OCI-LY7 (cell line): ENCODE measurements around the gene LRRFIP1. TPM values are rescaled to one million over a fixed set of nuclear protein-coding genes. Genes with fewer than 3 reads are reported as not detected.

Experiments
- BruUV-seq: library from RNA; stranded (reverse); fragments of 400-500 nt; replicated peaks from 2 replicates; lab custom pipeline; 2021; lab: Mats Ljungman, UMichigan
- CTCF ChIA-PET: fragments of 300-600 bp; sonication (Branson Sonifier 250); formaldehyde crosslinking; loops from one replicate; lab custom pipeline; 2022; ENCODE audit warnings: antibody characterized with exemption; ENCODE audit not compliant: unreplicated experiment; lab: Charles Lee
- POLR2A ChIA-PET: fragments of 300-600 bp; sonication (Branson Sonifier 250); formaldehyde crosslinking; loops from one replicate; lab custom pipeline; 2022; ENCODE audit warnings: antibody characterized with exemption; lab: Charles Lee
- DNase-seq: peaks from one replicate; pipeline ENCODE4 v3.0.0-alpha.2; 2015; ENCODE audit warnings: low spot score
- H2AFZ ChIP-seq: fragments of 200-600 bp; sonication (generic), shearing (Covaris generic); 2 replicates; pipeline ENCODE4 v1.6.1; 2014; ENCODE audit warnings: mild to moderate bottlenecking, antibody characterized with exemption, low read length, moderate library complexity
- H3K27ac ChIP-seq: fragments of 200-600 bp; sonication (generic); 2 replicates; pipeline ENCODE4 v1.5.1; 2014; ENCODE audit warnings: mixed run types, low read depth, mild to moderate bottlenecking, moderate library complexity, low read length, inconsistent platforms; ENCODE audit not compliant: poor library complexity, severe bottlenecking
- H3K36me3 ChIP-seq: fragments of 200-600 bp; sonication (generic); 2 replicates; pipeline ENCODE4 v1.6.1; 2014; ENCODE audit warnings: mild to moderate bottlenecking, antibody characterized with exemption, low read length, moderate library complexity, mixed read lengths; ENCODE audit not compliant: insufficient read depth
- H3K4me1 ChIP-seq: fragments of 200-600 bp; sonication (generic); 2 replicates; pipeline ENCODE4 v1.5.1; 2014; ENCODE audit warnings: mild to moderate bottlenecking, low read length; ENCODE audit not compliant: insufficient read depth, poor library complexity, severe bottlenecking
- H3K4me2 ChIP-seq: fragments of 200-600 bp; sonication (generic); 2 replicates; pipeline ENCODE4 v1.6.1; 2014; ENCODE audit warnings: mild to moderate bottlenecking, low read length
- H3K4me3 ChIP-seq: fragments of 200-600 bp; sonication (generic); 2 replicates; pipeline ENCODE4 v1.5.1; 2014; ENCODE audit warnings: mild to moderate bottlenecking, low read depth, low read length; ENCODE audit not compliant: poor library complexity, severe bottlenecking
- H3K79me2 ChIP-seq: fragments of 200-600 bp; sonication (generic); 2 replicates; pipeline ENCODE4 v1.6.1; 2016; ENCODE audit warnings: low read depth, mild to moderate bottlenecking, low read length, moderate library complexity, mixed read lengths; ENCODE audit not compliant: insufficient read depth
- H3K9me2 ChIP-seq: fragments of 200-600 bp; sonication (generic); 2 replicates; pipeline ENCODE4 v1.6.1; 2016; ENCODE audit warnings: mild to moderate bottlenecking, low read length, mixed read lengths; ENCODE audit not compliant: insufficient read depth
- H3K9me3 ChIP-seq: fragments of 200-600 bp; sonication (generic); 2 replicates; pipeline ENCODE4 v1.6.1; 2014; ENCODE audit warnings: mild to moderate bottlenecking, mixed run types, low read length, mixed read lengths
- H4K20me1 ChIP-seq: fragments of 200-600 bp; sonication (generic); 2 replicates; pipeline ENCODE4 v1.6.1; 2014; ENCODE audit warnings: mild to moderate bottlenecking, antibody characterized with exemption, low read length, moderate library complexity, mixed read lengths; ENCODE audit not compliant: insufficient read depth
- CTCF ChIP-seq: fragments of 200-600 bp; sonication (generic); conservative IDR thresholded peaks from 2 replicates; pipeline ENCODE4 v1.5.1; 2014; ENCODE audit warnings: mild to moderate bottlenecking, antibody characterized with exemption, low read length, moderate library complexity, mixed read lengths
- EZH2phosphoT487 ChIP-seq: fragments of 200-600 bp; sonication (generic); IDR thresholded peaks from 2 replicates; pipeline ENCODE4 v1.6.1; 2018; ENCODE audit warnings: low read depth, borderline replicate concordance, mild to moderate bottlenecking, mixed run types, antibody characterized with exemption, low read length, moderate library complexity, mixed read lengths
- intact Hi-C: fragments of 100-400 bp; cut with micrococcal nuclease; formaldehyde crosslinking; loops from one replicate; pipeline ENCODE4 v1.10.0; 2022; ENCODE audit not compliant: unreplicated experiment
- total RNA-seq, 2 experiments: library from RNA; depleted of rRNA in 1 of 2; stranded (reverse); fragments of >200 nt in 1 of 2; shearing (Covaris generic) in 1 of 2; gene quantifications; 2 replicates each; pipeline ENCODE4 v1.2.3, GENCODE V29; 2014 to 2022

Gene LRRFIP1
- total RNA-seq, 2 experiments from 2014 or later = 95.7 to 216 TPM

GRCh38 chr2:237720444-237720843 lies 93.1 kb downstream of the LRRFIP1 start:
- Histone ChIP-seq H3K27ac (no peak overlapping the region), H3K4me3 (no peak overlapping the region), H3K79me2 (peaks cover 66% of the 10 kb centered on the region; the same call in 1 of the 2 replicates), H4K20me1 (peaks cover 20% of the 10 kb centered on the region), H3K4me1 (peaks cover 13% of the 10 kb centered on the region), H3K4me2 (no peak overlapping the region), H3K9me3 (no peaks in the 10 kb centered on the region), H3K36me3 (peaks cover 84% of the 10 kb centered on the region), H3K9me2 (no peaks in the 10 kb centered on the region), H2AFZ (no peak overlapping the region)
- CTCF ChIA-PET = no interaction called here
- intact Hi-C loops = no loop called here
- POLR2A ChIA-PET = interaction anchor here (0.6 kb wide), 1 partner anchor 564 kb away, joined by 3 read pairs; no protein-coding TSS in a partner anchor
- no TSS peak for BruUV-seq
- no peak for DNase-seq
- TF ChIP-seq CTCF (no peak), EZH2phosphoT487 (no peak)

- H3K9me3 ChIP-seq = no peaks in the 10 kb centered on the region
- no TSS peak for BruUV-seq
- intact Hi-C loops = no loop called here
- ChIA-PET POLR2A (interaction anchor here (0.6 to 0.7 kb wide), 2 partner anchors 19 to 563 kb away, joined by 3 read pairs; no protein-coding TSS in a partner anchor), CTCF (no interaction called here)
- no peak for TF ChIP-seq EZH2phosphoT487
- TF ChIP-seq CTCF = no peak
- peaks cover 20% of the 10 kb centered on the region for H4K20me1 ChIP-seq
- H3K4me3 ChIP-seq = no peak overlapping the region
- H3K36me3 ChIP-seq = peaks cover 84% of the 10 kb centered on the region
- peaks cover 68% of the 10 kb centered on the region; the same call in 1 of the 2 replicates for H3K79me2 ChIP-seq
- no peaks in the 10 kb centered on the region for H3K9me2 ChIP-seq
- DNase-seq = no peak
- H2AFZ ChIP-seq = no peak overlapping the region
- no peak overlapping the region for H3K4me2 ChIP-seq
- H3K4me1 ChIP-seq = peaks cover 13% of the 10 kb centered on the region
- H3K27ac ChIP-seq = no peak overlapping the region
These were observed 93.6 kb downstream of the LRRFIP1 start for GRCh38 chr2:237720957-237721356.

GRCh38 chr2:237721458-237721857 lies 94.1 kb downstream of the LRRFIP1 start:
- CTCF ChIA-PET = no interaction called here
- intact Hi-C loops = no loop called here
- POLR2A ChIA-PET = interaction anchor here (0.7 kb wide), 2 partner anchors 19 to 26 kb away, joined by 3 read pairs; no protein-coding TSS in a partner anchor
- Histone ChIP-seq H3K27ac (no peak overlapping the region), H3K4me3 (no peak overlapping the region), H2AFZ (no peak overlapping the region), H3K4me1 (peaks cover 13% of the 10 kb centered on the region), H3K79me2 (peaks cover 68% of the 10 kb centered on the region; the same call in 1 of the 2 replicates), H3K36me3 (peaks cover 85% of the 10 kb centered on the region), H3K9me3 (no peaks in the 10 kb centered on the region), H4K20me1 (peaks cover 18% of the 10 kb centered on the region), H3K9me2 (no peaks in the 10 kb centered on the region), H3K4me2 (no peak overlapping the region)
- no peak for TF ChIP-seq EZH2phosphoT487
- no peak for DNase-seq
- no TSS peak for BruUV-seq
